Measurements from ENCODE around the gene CALU.

Gene CALU

GRCh38 chr7:128708235-128708634 is 30.9 kb upstream of the CALU start:
- no peak overlapping the region for H3K4me3 ChIP-seq (ENCODE audit: low read depth, low read length)
- no peak for TF ChIP-seq CTCF (IDR thresholded peaks at IDR 0.05; ENCODE audit: low read depth, low read length, missing control alignments)
- DNase-seq (ENCODE audit: low read depth) = no peak

GRCh38 chr7:128708824-128709223 is 30.3 kb upstream of the CALU start:
- no peak overlapping the region for H3K4me3 ChIP-seq (ENCODE audit: low read depth, low read length)
- no peak for TF ChIP-seq CTCF (IDR thresholded peaks at IDR 0.05; ENCODE audit: low read depth, low read length, missing control alignments)
- DNase-seq (ENCODE audit: low read depth) = no peak

- no peak for TF ChIP-seq CTCF (IDR thresholded peaks at IDR 0.05; ENCODE audit: low read depth, low read length, missing control alignments)
- DNase-seq (ENCODE audit: low read depth) = no peak
- H3K4me3 ChIP-seq (ENCODE audit: low read depth, low read length) = no peak overlapping the region
Observed at GRCh38 chr7:128710481-128710880, 28.7 kb upstream of the CALU start.

- no peak for DNase-seq (ENCODE audit: low read depth)
- no peak overlapping the region for H3K4me3 ChIP-seq (ENCODE audit: low read depth, low read length)
- TF ChIP-seq CTCF (IDR thresholded peaks at IDR 0.05; ENCODE audit: low read depth, low read length, missing control alignments) = no peak
Observed at GRCh38 chr7:128713794-128714193, 25.4 kb upstream of the CALU start.

GRCh38 chr7:128714701-128715495 is 24.3 kb upstream of the CALU start:
- no peak overlapping the region for H3K4me3 ChIP-seq (ENCODE audit: low read depth, low read length)
- no peak for DNase-seq (ENCODE audit: low read depth)
- no peak for TF ChIP-seq CTCF (IDR thresholded peaks at IDR 0.05; ENCODE audit: low read depth, low read length, missing control alignments)

- DNase-seq (ENCODE audit: low read depth) = no peak
- H3K4me3 ChIP-seq (ENCODE audit: low read depth, low read length) = no peak overlapping the region
- no peak for TF ChIP-seq CTCF (IDR thresholded peaks at IDR 0.05; ENCODE audit: low read depth, low read length, missing control alignments)
Observed at GRCh38 chr7:128718967-128719642, 20.1 kb upstream of the CALU start.

Data from GM12864 (cell line).